ENCODE measurements around the gene MRPL20. TPM values are rescaled to one million over a fixed set of nuclear protein-coding genes. Genes with fewer than 3 reads are reported as not detected.
"Not testable (repeated sequence)": the region's sequence is repeated elsewhere in the genome, so short reads cannot be mapped to it uniquely, and the experiment has no call there.

The MRPL20 gene
- total RNA-seq, 2 experiments from 2014 or later = 181 to 182 TPM

DNA sequence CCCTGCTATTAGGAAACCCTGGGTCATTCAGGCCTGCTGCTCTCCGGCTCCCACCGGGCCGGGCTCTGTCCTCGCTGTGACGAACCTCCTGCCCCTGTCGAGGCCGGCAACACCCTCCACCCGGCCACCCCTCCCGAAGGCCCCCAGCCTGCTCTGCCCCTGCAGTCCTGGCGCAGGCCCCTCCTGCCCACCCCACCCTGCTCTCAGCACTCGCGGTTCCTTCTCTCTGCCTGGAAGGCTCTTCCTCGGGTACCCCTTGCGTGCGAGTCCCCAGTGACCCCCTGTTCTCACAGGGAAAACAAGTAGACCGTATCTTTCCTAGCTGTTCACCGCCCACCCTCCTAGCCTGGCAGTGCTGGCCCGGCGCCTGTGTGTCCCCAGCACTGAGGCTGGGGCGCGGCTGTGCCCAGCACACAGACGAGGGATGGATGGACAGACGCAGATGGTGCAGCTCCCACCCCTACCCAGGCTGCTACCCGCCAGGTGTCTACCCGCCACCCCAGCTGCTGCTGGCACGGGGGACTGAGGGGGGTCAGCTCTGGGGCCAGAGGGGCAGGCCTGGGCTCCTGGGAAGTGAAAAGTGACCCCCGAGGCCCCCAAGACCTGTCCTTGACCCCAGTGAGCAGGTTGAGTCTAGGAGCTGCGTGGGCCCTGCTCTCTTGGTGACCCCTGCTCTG is 25.3 kb upstream of the MRPL20 start:
- Mint-ChIP-seq H3K4me1 (peaks cover 6% of the 10 kb centered on the region), H3K4me3 (no peak overlapping the region), H3K27ac (no peak overlapping the region), H3K36me3 (no peaks in the 10 kb centered on the region), H3K27me3 (peaks cover 44% of the 10 kb centered on the region), H3K9me3 (no peaks in the 10 kb centered on the region)
- no peak for DNase-seq

DNA sequence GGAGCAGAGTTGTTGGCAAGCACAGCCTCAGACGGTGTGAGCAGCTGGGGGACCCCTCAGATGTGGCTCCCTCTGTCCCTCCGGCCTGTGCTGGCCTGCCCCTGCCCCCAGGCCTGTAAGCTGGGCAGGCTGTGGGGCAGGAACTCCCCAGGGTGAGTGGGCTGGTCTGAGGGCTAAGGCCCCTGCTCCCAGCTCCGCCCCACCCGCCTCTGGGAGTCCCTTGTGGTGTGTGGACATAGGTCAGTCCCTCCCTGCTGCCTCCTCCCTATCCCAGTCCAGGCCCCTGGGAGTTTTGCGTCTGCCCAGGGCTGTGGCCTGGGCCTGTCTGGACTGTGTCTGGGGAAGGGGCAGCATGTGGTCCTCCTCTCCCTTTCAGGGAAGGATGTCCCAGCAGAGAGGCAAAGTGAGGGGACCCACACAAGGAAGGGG is 24.8 kb upstream of the MRPL20 start:
- Mint-ChIP-seq H3K36me3 (no peaks in the 10 kb centered on the region), H3K4me3 (no peak overlapping the region), H3K4me1 (peaks cover 6% of the 10 kb centered on the region), H3K27ac (no peak overlapping the region), H3K9me3 (no peaks in the 10 kb centered on the region), H3K27me3 (peaks cover 47% of the 10 kb centered on the region)
- DNase-seq = no peak

DNA sequence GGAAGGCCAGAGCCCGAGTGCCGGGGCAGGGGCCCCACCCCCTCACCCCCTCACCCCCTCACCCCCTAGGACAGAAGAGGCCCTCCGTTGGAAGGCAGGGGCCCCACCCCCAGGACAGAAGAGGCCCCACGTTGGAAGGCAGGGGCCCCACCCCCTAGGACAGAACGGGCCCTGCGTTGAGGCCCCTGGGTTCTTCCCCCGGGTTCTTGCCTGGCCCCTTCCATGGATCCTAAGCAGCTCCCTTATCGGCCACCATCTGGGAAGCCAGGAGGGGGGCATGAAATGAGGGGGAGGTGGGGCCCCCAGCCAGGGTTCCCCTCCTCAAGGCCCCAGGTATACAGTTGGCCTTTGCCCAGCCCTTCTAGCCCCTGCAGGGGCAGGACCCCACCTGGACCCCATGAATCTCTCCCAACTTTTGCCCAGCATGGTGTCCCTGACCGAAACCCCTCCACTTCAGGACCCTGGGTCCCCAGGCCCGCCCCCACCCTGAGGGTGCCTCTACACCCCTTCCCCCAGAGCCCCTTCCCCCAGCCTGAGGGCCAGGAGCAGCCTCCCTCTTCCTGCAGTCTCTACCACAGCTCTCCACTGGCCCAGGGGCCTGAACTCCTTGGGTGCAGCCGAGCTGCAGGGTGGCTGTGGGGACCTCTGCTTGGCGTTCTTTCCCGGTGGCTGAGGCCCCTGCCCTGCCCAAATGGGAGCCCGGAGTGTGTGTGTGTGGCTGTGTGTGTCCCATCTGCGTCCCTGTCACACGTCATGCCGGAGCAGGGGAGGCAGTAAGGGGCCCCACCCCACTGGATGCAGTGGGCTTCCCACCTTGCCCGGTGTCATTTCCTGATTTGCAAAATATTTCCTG is 24.1 kb upstream of the MRPL20 start:
- Mint-ChIP-seq H3K4me3 (no peak overlapping the region), H3K4me1 (peaks cover 6% of the 10 kb centered on the region), H3K9me3 (no peaks in the 10 kb centered on the region), H3K27me3 (peaks cover 47% of the 10 kb centered on the region), H3K36me3 (no peaks in the 10 kb centered on the region), H3K27ac (no peak overlapping the region)
- DNase-seq = no peak

DNA sequence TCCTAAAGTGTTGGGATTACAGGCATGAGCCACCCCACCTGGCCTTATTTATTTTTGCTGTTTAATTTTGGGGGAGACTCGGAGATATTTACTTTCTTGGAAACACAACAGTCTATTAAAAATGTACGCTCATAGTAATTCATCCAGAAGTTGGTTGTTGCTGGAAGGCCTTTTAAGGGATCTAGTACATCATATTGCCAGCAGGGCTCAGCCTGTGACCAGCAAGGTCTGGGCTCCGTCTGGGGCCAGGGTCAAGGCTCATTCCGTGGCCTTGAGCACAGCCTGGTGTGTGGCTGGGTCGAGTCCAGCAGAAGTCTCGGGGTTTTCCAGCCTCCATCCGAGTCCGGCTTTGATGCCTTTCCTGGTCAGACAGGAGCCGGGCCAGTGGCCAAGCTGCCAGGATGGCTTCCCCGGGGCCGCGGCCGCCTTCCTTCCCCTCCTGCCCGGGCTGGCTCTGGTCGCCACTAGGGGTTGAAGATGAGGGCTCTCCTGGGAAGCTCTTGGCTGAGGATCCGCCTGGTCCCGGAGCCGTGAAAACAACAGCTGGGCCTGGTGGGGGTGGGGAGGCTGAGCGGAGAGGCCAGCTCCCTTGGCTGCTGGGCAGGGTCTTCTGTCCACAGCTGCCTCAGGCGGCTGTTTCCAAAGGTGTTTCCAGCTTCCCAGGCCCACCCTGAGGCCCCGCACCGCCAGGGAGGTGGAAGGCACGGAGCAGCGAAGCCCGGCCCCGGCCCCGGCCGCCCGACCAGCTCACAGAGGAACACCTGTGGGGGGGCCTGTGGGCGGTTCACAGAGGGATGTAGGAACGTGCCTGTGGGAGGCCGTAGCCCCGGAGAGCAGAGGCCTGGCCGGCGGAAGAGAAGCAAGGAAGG is 23.3 kb upstream of the MRPL20 start:
- Mint-ChIP-seq H3K27ac (no peak overlapping the region), H3K4me3 (no peak overlapping the region), H3K4me1 (peaks cover 6% of the 10 kb centered on the region), H3K9me3 (no peaks in the 10 kb centered on the region), H3K27me3 (peaks cover 51% of the 10 kb centered on the region), H3K36me3 (no peaks in the 10 kb centered on the region)
- no peak for DNase-seq

DNA sequence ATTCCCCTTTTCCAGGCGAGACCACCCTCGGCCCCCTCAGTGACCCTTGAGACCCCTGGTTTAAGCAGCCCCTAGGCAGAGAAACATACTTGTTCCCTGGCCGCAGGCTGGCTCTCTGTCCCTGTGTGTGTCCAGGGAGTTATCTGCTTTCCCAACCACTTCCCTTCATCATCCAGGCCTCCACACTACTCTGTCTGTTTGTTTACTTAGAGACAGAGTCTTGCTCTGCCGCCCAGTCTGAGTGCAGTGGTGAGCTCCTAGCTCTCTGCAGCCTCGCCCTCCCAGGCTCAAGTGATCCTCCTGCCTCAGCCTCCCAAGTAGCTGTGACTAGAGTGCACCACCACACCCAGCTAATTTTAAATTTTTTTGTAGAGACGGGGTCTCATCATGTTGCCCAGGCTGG is 22.6 kb upstream of the MRPL20 start:
- peaks cover 51% of the 10 kb centered on the region for H3K27me3 Mint-ChIP-seq
- H3K9me3 Mint-ChIP-seq = no peaks in the 10 kb centered on the region
- H3K4me3 Mint-ChIP-seq = no peak overlapping the region
- peaks cover 3% of the 10 kb centered on the region for H3K4me1 Mint-ChIP-seq
- H3K36me3 Mint-ChIP-seq = no peaks in the 10 kb centered on the region
- no peak overlapping the region for H3K27ac Mint-ChIP-seq
- DNase-seq = no peak

DNA sequence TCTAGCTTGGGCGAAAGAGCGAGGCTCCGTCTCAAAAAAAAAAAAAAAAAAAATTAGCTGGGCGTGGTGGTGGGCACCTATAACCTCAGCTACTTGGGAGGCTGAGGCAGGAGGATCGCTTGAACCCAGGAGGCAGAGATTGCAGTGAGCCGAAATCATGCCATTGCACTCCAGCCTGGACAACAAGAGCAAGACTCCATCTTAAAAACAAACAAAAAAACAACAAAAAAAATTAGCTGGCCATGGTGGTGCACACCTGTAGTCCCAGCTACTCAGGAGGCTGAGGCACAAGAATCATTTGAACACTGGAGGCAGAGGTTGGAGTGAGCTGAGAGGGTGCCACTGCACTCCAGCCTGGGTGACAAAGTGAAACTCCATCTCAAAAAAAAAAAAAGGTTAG is 21.9 kb upstream of the MRPL20 start:
- H3K27ac Mint-ChIP-seq, H3K36me3 Mint-ChIP-seq, DNase-seq, H3K9me3 Mint-ChIP-seq, H3K4me3 Mint-ChIP-seq, H3K4me1 Mint-ChIP-seq: not testable (repeated sequence)
- peaks cover 54% of the 10 kb centered on the region for H3K27me3 Mint-ChIP-seq

DNA sequence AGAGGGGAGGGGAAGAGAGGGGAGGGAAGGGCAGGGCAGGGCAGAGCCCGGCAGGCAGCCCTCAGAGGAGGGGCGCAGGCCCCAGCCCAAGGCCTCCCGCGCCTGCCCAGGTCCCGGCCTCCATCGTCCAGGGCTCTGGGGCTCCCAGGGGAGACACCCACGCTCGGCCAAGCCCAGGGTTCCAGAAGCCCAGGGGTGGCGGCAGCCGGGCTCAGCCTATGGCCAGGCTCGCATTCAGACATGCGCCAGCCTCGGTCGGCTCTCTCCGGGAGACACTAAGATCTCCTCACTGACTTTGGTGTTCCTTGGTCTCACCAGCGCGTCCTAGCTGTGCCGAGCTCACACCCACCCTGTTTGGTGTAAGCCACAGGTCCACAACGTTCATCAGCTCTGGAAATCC is 21.1 kb upstream of the MRPL20 start:
- no peaks in the 10 kb centered on the region for H3K36me3 Mint-ChIP-seq
- H3K4me3 Mint-ChIP-seq = no peak overlapping the region
- H3K4me1 Mint-ChIP-seq = peaks cover under 1% of the 10 kb centered on the region
- H3K27me3 Mint-ChIP-seq = peaks cover 55% of the 10 kb centered on the region
- H3K9me3 Mint-ChIP-seq = no peaks in the 10 kb centered on the region
- no peak for DNase-seq
- no peak overlapping the region for H3K27ac Mint-ChIP-seq

DNA sequence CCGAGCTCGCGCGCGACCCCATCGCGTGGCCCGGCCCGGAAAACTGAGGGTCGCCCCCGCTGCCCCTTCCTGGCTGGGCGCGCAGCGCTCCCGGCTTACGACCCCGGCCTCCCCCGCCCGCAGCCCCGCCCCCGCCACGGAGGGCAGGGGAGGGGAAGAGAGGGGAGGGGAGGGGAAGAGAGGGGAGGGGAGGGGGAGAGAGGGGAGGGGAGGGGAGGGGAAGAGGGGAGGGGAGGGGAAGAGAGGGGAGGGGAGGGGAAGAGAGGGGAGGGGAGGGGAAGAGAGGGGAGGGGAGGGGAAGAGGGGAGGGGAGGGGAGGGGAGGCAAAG is 20.7 kb upstream of the MRPL20 start:
- Mint-ChIP-seq H3K4me3 (no peak overlapping the region), H3K27ac (no peak overlapping the region), H3K36me3 (no peaks in the 10 kb centered on the region), H3K9me3 (no peaks in the 10 kb centered on the region), H3K4me1 (peaks cover 4% of the 10 kb centered on the region), H3K27me3 (peaks cover 59% of the 10 kb centered on the region)
- DNase-seq = no peak

DNA sequence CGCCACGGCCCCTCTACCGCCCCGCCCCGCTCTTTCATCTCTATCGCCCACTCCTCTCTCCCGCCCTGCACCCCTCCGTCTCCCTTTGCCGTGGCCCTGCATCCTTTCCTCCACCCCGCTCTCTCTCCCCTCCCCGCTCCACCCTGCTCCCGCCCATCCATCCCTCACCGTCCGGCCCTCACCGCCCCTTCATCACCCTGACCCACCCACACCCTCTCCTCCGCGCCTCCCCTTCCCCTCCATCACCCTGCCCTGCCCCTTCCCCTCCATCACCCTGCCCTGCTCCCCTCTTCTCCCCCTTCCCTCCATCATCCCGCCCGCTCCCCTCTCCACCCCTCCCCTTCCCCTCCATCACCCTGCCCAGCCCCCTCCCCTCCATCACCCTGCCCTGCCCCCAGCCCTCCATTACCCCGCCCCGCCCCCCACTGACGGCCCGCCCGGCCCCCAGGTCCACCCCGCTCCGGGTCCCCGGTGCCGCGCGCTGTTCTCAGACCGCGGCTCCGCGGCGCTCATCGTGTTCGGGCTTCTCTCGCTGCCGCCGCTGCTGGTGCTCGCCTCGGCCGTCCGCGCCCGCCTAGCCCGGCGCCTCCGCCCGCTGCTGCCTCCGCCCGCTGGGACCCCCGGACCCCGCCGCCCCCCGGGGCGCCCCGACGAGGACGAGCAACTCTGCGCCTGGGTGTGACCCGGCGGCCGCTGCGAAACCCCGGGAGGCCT is 20.2 kb upstream of the MRPL20 start:
- Mint-ChIP-seq H3K36me3 (no peaks in the 10 kb centered on the region), H3K27me3 (peaks cover 61% of the 10 kb centered on the region), H3K4me1 (peaks cover 7% of the 10 kb centered on the region), H3K27ac (no peak overlapping the region), H3K9me3 (no peaks in the 10 kb centered on the region), H3K4me3 (no peak overlapping the region)
- DNase-seq = no peak

DNA sequence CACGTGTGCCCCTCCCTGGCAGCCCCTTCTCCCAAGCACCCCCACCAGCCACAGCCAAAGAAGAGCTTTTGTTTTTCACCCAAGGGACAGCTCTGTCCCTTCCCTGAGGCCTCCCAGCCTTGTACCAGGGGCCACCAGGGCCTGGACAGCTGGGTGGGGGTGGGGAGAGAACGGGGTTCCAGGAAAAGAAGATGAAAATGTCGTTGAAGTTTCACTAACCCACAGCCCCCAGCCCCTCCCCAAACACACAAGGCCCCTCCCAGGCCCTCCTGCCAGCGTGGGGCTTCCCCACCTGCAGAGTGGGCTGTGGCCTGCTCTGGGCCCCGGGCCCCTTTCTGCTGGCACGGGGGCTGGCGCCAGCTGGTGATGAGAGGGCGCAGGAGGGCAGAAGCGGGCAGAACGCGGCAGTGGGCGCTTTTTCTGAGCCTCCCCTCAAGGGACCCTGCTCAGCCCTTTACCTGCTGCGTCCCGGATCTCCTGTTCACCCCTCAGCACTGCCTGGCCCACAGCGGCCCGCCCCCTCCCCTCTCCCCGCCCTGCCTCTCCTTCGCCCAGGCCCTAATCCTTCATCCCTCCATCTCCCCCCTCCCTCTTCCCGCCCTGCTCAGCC is 19.5 kb upstream of the MRPL20 start:
- Mint-ChIP-seq H3K27ac (no peak overlapping the region), H3K36me3 (no peaks in the 10 kb centered on the region), H3K4me3 (no peak overlapping the region)

DNA sequence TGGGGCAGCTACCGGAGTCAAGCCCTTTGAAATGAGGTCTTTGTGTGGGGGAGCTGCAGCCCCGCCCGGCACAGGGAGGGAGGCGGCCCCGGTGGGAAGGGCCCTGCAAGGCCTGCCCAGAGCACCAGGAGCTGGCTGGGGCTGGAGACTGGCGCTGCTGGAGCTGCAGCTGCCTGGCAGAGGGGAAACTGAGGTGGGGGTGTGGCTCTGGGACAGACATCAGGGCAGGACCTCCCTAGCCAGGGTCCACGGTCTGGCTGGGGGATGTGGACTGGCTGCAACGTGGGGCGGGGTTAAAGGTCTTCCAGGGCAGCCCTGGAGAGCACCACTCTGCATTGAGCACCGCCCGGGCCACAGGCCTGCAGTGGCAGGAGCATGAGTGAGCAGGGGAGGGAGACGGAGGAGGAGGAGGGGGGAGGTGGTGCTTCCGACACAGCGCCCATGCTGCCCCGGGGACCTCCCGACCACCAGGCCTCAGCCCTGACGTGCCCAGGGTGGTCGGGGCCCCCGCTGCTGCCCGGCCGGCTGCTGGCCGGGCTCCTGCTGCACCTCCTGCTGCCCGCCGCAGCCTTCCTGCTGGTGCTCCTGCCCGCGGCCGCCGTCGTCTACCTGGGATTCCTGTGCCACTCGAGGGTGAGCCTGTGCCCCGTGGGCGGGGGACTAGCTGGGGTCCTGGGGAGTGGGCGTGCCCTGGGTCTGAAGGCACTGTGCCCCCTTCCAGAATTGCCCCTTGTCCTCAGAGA is 18.8 kb upstream of the MRPL20 start:
- Mint-ChIP-seq H3K4me1 (peaks cover 7% of the 10 kb centered on the region), H3K27me3 (peaks cover 57% of the 10 kb centered on the region), H3K36me3 (no peaks in the 10 kb centered on the region), H3K9me3 (no peaks in the 10 kb centered on the region), H3K27ac (no peak overlapping the region), H3K4me3 (no peak overlapping the region)
- DNase-seq = no peak

More for the DNA sequence above, 19.5 kb upstream of the MRPL20 start:
- DNase-seq = no peak
- Mint-ChIP-seq H3K27me3 (peaks cover 59% of the 10 kb centered on the region), H3K4me1 (peaks cover 7% of the 10 kb centered on the region), H3K9me3 (no peaks in the 10 kb centered on the region)

DNA sequence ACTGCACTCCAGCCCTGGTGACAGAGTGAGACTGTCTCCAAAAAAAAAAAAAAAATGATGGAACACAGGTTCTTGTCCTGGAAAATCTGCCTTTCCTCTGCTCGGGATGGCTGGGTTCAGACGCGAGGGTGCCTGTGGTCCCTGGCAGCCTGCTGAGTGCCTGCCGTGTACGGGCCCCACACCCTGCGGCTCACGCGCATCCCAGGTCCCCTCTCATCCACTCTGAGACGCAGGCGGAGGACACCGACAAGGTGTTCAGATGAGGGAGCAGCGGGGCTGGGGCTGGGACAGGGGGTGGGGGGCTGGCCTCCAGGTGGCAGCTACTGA is 18.3 kb upstream of the MRPL20 start:
- H3K4me1 Mint-ChIP-seq = peaks cover 7% of the 10 kb centered on the region
- no peak for DNase-seq
- no peaks in the 10 kb centered on the region for H3K9me3 Mint-ChIP-seq
- H3K27me3 Mint-ChIP-seq = peaks cover 57% of the 10 kb centered on the region
- no peak overlapping the region for H3K4me3 Mint-ChIP-seq
- no peaks in the 10 kb centered on the region for H3K36me3 Mint-ChIP-seq
- H3K27ac Mint-ChIP-seq = no peak overlapping the region

DNA sequence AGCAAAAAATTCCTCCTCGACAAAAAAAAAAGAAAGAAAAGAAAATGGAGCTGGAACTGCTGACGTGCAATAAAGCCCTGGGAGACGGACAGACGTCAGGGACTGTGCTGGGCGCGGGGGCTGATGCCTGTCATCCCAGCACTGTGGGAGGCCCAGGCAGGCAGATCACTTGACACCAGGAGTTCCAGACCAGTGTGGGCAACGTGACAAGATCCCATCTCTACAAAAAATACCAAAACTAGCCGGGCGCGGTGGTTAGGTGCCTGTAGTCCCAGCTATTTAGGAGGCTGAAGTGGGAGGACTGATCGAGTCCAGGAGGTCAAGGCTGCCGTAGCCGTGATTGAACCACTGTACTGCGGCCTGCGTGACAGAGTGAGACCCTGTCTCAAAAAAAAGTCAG is 17.6 kb upstream of the MRPL20 start:
- no peak overlapping the region for H3K4me3 Mint-ChIP-seq

DNA sequence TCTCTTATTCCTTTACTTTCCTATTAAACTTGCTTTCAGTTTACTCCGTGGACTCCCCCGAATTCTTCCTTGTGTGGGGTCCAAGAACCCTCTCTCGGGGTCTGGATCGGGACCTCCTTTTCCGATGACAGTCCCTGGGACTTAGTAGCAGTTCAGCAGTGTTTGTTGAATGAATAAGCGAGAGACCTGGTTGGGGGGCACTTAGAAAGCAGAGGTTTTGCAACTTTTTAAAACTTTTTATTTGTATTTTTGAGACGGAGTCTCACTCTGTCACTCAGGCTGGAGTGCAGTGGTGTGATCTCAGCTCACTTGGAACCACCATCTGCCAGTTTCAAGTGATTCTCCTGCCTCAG is 16.1 kb upstream of the MRPL20 start:
- H3K27ac Mint-ChIP-seq = no peak overlapping the region
- H3K9me3 Mint-ChIP-seq = no peaks in the 10 kb centered on the region
- no peaks in the 10 kb centered on the region for H3K36me3 Mint-ChIP-seq
- H3K27me3 Mint-ChIP-seq = peaks cover 38% of the 10 kb centered on the region
- no peak for DNase-seq
- H3K4me3 Mint-ChIP-seq = no peak overlapping the region
- H3K4me1 Mint-ChIP-seq = peaks cover 7% of the 10 kb centered on the region

More for the DNA sequence above, 17.6 kb upstream of the MRPL20 start:
- Mint-ChIP-seq H3K36me3 (no peaks in the 10 kb centered on the region), H3K27ac (no peak overlapping the region), H3K4me1 (peaks cover 7% of the 10 kb centered on the region), H3K27me3 (peaks cover 51% of the 10 kb centered on the region), H3K9me3 (no peaks in the 10 kb centered on the region)
- no peak for DNase-seq
